Karpas-422 (cell line): ENCODE measurements around the gene RAPGEF4. TPM values are rescaled to one million over a fixed set of nuclear protein-coding genes. Genes with fewer than 3 reads are reported as not detected.

Source experiments
- DNase-seq: peaks from one replicate; pipeline ENCODE4 v3.0.0-alpha.2; 2015
- H2AFZ ChIP-seq: fragments of 200-600 bp; sonication (generic); 2 replicates; pipeline ENCODE4 v1.6.1; 2014; ENCODE audit warnings: antibody characterized with exemption, low read length, mixed read lengths
- H3K27ac ChIP-seq: fragments of 200-600 bp; sonication (generic); 2 replicates; pipeline ENCODE4 v1.5.1; 2014; ENCODE audit warnings: mild to moderate bottlenecking, low read length, moderate library complexity
- H3K27me3 ChIP-seq: fragments of 200-600 bp; sonication (generic); 2 replicates; pipeline ENCODE4 v1.6.1; 2014; ENCODE audit warnings: low read length, mixed read lengths
- H3K36me3 ChIP-seq: fragments of 200-600 bp; sonication (generic); 2 replicates; pipeline ENCODE4 v1.6.1; 2014; ENCODE audit warnings: low read length, mixed read lengths; ENCODE audit not compliant: insufficient read depth
- H3K4me1 ChIP-seq: fragments of 200-600 bp; sonication (generic); 2 replicates; pipeline ENCODE4 v1.6.1; 2014; ENCODE audit warnings: mild to moderate bottlenecking, low read length, mixed read lengths
- H3K4me2 ChIP-seq: fragments of 200-600 bp; sonication (generic); 2 replicates; pipeline ENCODE4 v1.6.1; 2014; ENCODE audit warnings: low read length, low read depth, mild to moderate bottlenecking; ENCODE audit not compliant: poor library complexity, severe bottlenecking
- H3K4me3 ChIP-seq: fragments of 200-600 bp; sonication (generic); 2 replicates; pipeline ENCODE4 v1.5.1; 2014; ENCODE audit warnings: mild to moderate bottlenecking, antibody characterized with exemption, low read length, mixed read lengths
- H3K79me2 ChIP-seq: fragments of 200-600 bp; sonication (generic); 2 replicates; pipeline ENCODE4 v1.6.1; 2014; ENCODE audit warnings: mild to moderate bottlenecking, low read length, mixed read lengths
- H3K9ac ChIP-seq: fragments of 200-600 bp; sonication (generic); 2 replicates; pipeline ENCODE4 v1.6.0; 2014; ENCODE audit warnings: low read length
- H3K9me2 ChIP-seq: fragments of 200-600 bp; sonication (generic), shearing (Covaris generic); replicated peaks from 2 replicates; pipeline ENCODE4 v1.6.0; 2014; ENCODE audit warnings: mild to moderate bottlenecking, low read length, moderate library complexity; ENCODE audit not compliant: insufficient read depth
- H3K9me3 ChIP-seq: fragments of 300-700, 200-600 bp; sonication (generic); 2 replicates; pipeline ENCODE4 v1.6.1; 2014; ENCODE audit warnings: low read length, mixed read lengths
- H4K20me1 ChIP-seq: fragments of 200-600 bp; sonication (generic); 2 replicates; pipeline ENCODE4 v1.6.1; 2014; ENCODE audit warnings: mild to moderate bottlenecking, antibody characterized with exemption, low read length, low read depth; ENCODE audit not compliant: insufficient read depth
- total RNA-seq: library from RNA; depleted of rRNA; stranded (reverse); fragments of >200 nt; shearing (Covaris generic); gene quantifications from 2 replicates; pipeline ENCODE4 v1.2.3, GENCODE V29; 2014; ENCODE audit warnings: low replicate concordance

Gene RAPGEF4
- total RNA-seq, 1 experiment from 2014 or later, result 0.97 TPM

DNA sequence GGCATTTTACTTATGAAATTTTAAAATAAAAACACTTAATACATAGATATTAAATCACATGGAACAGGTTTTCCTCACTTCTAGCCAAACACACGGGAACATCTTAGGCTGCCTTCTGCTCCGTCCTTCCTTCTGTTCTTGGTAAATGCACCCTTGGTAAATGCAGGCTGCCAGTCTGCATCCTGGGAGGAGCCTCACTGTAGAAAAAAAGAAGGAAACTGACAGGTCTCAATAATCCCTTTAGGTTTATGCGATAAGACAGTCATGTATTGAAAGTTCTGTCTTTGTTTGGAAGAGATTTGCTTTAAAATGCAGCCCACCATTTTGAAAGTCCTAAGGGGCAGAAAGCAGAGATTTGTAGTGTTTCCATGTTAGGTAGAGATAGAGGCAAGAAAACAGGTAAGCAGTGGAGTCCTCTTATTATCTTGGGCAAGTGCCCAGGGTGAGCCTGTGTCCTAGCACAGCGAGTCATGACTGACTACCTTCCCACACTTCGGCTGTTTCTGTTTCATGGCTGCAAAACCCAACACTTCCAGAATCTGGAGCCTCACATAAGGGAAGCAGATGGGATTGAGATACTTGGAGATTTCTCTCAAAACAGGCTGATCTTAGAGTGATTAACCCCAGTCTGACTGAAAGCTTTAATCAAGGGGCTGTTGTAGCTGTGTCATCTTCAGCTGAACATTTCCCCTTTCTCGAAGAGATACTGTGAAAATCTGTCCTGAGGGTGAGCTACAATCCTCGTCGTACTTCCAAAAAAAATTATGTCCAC is 208.6 kb downstream of the RAPGEF4 start:
- no peak overlapping the region for H3K27ac ChIP-seq

DNA sequence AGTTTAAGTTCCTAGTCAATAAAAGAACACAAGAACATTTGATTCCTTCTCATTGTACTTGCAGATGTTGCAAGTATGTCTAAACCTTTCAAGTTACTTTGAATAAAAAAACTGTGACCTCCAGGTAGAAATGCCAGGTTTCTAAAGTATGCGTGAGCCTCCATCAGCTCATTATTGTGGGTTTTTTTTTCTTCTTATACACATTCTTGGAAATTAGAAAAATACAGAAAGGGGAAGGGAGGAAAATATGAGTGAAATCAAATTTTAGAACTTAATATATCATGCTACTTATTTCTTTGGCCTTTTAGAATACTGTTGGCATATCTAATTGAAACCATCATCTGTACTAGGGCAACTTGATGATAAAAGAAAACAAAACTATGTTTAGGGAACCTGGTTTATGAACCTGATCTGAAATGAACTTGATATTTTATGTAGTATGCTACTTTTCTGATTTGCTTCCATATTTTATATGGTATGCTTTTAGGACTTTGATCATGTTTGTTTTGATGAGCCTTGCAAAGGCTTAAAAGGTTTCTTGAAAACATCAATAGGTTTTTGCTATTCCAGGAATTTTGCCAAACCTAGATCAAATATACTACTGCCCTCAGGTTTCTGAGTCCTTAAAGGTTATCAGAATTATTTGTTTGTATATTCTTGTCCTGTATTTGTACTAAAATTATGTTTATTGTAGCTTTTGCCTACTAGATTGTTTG is 209.3 kb downstream of the RAPGEF4 start:
- H3K27me3 ChIP-seq, result no peaks in the 10 kb centered on the region
- no peaks in the 10 kb centered on the region for H3K9me3 ChIP-seq
- no peak overlapping the region for H3K4me3 ChIP-seq
- H4K20me1 ChIP-seq, result no peaks in the 10 kb centered on the region
- no peak overlapping the region for H2AFZ ChIP-seq
- H3K4me2 ChIP-seq, result no peak overlapping the region
- DNase-seq, result no peak
- H3K4me1 ChIP-seq, result no peaks in the 10 kb centered on the region
- no peak overlapping the region for H3K9ac ChIP-seq
- no peaks in the 10 kb centered on the region for H3K9me2 ChIP-seq
- H3K27ac ChIP-seq, result no peak overlapping the region
- no peaks in the 10 kb centered on the region for H3K36me3 ChIP-seq
- no peaks in the 10 kb centered on the region for H3K79me2 ChIP-seq

More for the DNA sequence above, 208.6 kb downstream of the RAPGEF4 start:
- H2AFZ ChIP-seq, result no peak overlapping the region
- no peak for DNase-seq
- no peak overlapping the region for H3K9ac ChIP-seq
- H3K27me3 ChIP-seq, result no peaks in the 10 kb centered on the region
- H4K20me1 ChIP-seq, result no peaks in the 10 kb centered on the region
- no peak overlapping the region for H3K4me2 ChIP-seq
- no peaks in the 10 kb centered on the region for H3K9me3 ChIP-seq
- H3K79me2 ChIP-seq, result no peaks in the 10 kb centered on the region
- no peaks in the 10 kb centered on the region for H3K4me1 ChIP-seq
- no peaks in the 10 kb centered on the region for H3K9me2 ChIP-seq
- H3K36me3 ChIP-seq, result no peaks in the 10 kb centered on the region
- H3K4me3 ChIP-seq, result no peak overlapping the region

DNA sequence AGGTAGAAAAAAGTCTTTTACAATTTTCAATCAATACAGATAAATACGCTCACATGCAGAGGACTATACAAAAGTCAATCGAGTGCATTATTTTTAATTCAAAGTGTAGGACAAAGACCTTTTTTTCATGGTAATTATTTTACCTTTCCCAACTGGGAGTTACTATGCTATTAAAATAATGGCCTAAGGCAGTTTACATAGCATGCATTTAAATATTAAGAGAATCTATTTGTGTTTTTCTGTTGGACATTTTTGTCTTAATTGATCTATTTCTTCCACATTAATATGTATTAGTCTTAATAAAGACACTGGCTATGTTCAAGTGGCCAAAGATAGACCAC is 209.8 kb downstream of the RAPGEF4 start:
- no peak for DNase-seq
- Histone ChIP-seq H3K9me3 (no peaks in the 10 kb centered on the region), H3K27me3 (no peaks in the 10 kb centered on the region), H3K4me2 (no peak overlapping the region), H3K4me3 (no peak overlapping the region), H4K20me1 (no peaks in the 10 kb centered on the region), H3K9ac (no peak overlapping the region), H3K79me2 (no peaks in the 10 kb centered on the region), H3K4me1 (no peaks in the 10 kb centered on the region), H2AFZ (no peak overlapping the region), H3K27ac (no peak overlapping the region), H3K9me2 (no peaks in the 10 kb centered on the region), H3K36me3 (no peaks in the 10 kb centered on the region)

DNA sequence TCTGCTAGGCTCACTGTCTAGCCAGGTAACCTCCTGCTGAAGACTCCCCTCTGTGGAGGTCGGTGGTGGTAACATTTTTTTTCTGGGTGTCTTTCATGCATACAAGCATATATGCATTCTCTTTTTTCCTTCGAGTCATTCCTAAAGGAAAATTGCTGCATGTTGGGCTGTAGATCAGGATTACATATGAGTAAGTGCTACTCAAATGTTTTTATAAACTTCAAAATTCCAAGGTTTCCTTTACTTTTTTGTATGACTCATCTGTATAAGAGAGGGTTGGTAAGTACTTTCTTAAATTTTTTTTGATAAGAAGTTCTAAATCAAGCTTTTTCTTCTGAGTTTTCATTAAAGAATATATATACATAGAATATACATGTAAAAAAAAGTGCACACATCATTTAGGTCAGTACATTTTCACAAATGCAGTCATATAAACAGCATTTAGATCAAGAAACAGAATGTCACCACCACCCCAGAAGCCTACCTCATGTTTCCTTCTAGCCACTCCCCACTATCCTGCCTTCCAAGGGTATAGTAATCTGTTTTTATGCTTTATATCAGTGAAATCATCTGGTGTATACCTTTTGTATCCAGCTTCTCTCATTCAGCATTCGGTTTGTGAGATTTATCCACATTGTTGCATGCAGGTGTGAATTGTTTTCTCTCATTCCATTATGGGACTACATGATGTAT is 212.0 kb downstream of the RAPGEF4 start:
- Histone ChIP-seq H3K27me3 (no peaks in the 10 kb centered on the region), H4K20me1 (no peaks in the 10 kb centered on the region), H3K4me2 (no peak overlapping the region), H3K4me1 (no peaks in the 10 kb centered on the region), H3K27ac (no peak overlapping the region), H3K9me3 (no peaks in the 10 kb centered on the region), H3K79me2 (no peaks in the 10 kb centered on the region), H3K9ac (no peak overlapping the region), H2AFZ (no peak overlapping the region), H3K9me2 (no peaks in the 10 kb centered on the region), H3K36me3 (no peaks in the 10 kb centered on the region), H3K4me3 (no peak overlapping the region)
- DNase-seq, result no peak

DNA sequence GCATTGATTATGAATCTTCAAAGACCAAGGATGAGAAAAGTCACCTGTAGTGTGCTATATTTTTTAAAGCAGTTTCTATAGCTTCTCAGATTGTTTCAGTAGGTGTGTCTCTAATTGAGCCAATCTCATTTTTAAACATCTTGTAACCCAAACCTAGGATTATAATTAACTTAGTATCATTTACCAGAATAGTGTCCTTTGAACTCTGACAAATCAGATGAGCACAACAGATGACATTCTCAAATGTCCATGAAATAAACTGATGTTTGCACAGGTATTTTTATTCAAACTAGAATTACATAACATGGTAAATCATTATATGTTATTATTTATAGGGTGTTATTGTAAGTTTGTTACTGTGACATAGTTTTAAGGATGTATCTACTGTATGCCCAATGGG is 213.9 kb downstream of the RAPGEF4 start:
- H3K9ac ChIP-seq, result no peak overlapping the region
- no peak overlapping the region for H2AFZ ChIP-seq
- H3K79me2 ChIP-seq, result no peaks in the 10 kb centered on the region
- H3K9me2 ChIP-seq, result no peaks in the 10 kb centered on the region
- no peaks in the 10 kb centered on the region for H3K36me3 ChIP-seq
- DNase-seq, result no peak
- H3K27me3 ChIP-seq, result no peaks in the 10 kb centered on the region
- H3K27ac ChIP-seq, result no peak overlapping the region
- no peak overlapping the region for H3K4me2 ChIP-seq
- no peaks in the 10 kb centered on the region for H3K9me3 ChIP-seq
- no peaks in the 10 kb centered on the region for H4K20me1 ChIP-seq
- no peaks in the 10 kb centered on the region for H3K4me1 ChIP-seq
- no peak overlapping the region for H3K4me3 ChIP-seq

DNA sequence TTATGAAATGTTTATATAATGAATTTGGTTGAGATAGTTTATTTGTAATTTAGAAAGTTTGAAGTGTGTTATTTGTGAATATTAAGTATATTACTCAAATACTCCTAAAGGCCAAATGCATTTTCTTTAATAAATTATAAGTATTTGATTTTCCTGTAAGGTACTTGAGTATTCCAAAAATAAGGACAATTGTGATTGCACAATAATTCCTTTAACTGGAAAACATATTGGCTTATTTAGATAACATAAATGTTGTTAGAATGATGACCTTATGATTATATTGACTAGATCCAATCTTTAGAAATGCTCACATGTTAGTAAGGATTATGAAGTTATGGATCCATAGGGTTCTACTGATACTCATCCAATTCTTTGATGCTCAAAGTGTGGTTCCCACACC is 214.9 kb downstream of the RAPGEF4 start:
- Histone ChIP-seq H3K9me2 (no peaks in the 10 kb centered on the region), H3K4me3 (no peak overlapping the region), H3K9me3 (no peaks in the 10 kb centered on the region), H3K4me1 (no peaks in the 10 kb centered on the region), H3K36me3 (no peaks in the 10 kb centered on the region), H3K9ac (no peak overlapping the region), H2AFZ (no peak overlapping the region), H3K27me3 (no peaks in the 10 kb centered on the region), H3K27ac (no peak overlapping the region), H3K79me2 (no peaks in the 10 kb centered on the region), H3K4me2 (no peak overlapping the region), H4K20me1 (no peaks in the 10 kb centered on the region)
- no peak for DNase-seq

DNA sequence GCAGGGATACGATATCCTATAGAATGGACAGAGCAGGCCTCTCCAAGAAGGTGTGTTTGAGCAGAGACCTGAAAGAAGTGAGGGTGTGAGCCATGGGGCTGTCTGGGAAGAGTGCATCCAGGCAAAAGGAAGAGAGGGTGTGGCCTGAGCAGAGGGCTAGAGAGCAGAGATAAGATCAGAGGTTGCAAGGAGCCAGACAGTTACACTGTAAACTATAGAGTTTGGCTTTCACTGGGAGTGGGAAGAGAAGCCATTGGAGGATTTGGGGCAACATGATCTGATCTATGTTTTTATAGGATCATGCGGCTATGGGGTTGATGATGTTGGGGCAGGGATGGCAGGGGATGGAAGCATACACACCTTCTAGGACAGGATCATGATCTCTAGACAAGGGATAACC is 215.9 kb downstream of the RAPGEF4 start:
- Histone ChIP-seq H3K27me3 (no peaks in the 10 kb centered on the region), H3K79me2 (no peaks in the 10 kb centered on the region), H3K4me1 (no peaks in the 10 kb centered on the region), H3K36me3 (no peaks in the 10 kb centered on the region), H3K9me3 (no peaks in the 10 kb centered on the region), H3K4me3 (no peak overlapping the region), H4K20me1 (no peaks in the 10 kb centered on the region), H3K27ac (no peak overlapping the region), H3K9me2 (no peaks in the 10 kb centered on the region), H3K4me2 (no peak overlapping the region), H3K9ac (no peak overlapping the region), H2AFZ (no peak overlapping the region)
- DNase-seq, result no peak

DNA sequence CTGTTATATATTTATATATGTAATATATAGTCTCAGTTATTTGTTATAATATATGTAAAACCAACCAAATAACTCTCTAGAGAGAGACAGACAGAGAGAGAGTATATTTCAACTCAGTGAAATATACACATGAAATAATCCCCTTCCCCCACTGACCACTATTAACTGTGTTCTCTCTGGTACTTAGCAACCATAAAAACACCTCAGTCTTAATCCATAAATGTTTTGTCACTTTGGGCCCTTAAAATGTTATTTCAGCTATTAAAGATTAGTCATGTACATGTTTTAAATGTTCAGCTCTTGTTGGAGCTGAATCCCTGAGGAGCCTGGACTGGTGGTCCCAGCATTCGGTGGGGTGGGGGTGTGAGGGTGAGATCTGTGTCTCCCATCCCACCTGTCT is 217.8 kb downstream of the RAPGEF4 start:
- no peak overlapping the region for H3K4me2 ChIP-seq
- H4K20me1 ChIP-seq, result no peaks in the 10 kb centered on the region
- no peaks in the 10 kb centered on the region for H3K9me2 ChIP-seq
- no peaks in the 10 kb centered on the region for H3K9me3 ChIP-seq
- no peaks in the 10 kb centered on the region for H3K27me3 ChIP-seq
- H3K79me2 ChIP-seq, result no peaks in the 10 kb centered on the region
- H3K9ac ChIP-seq, result no peak overlapping the region
- no peak overlapping the region for H2AFZ ChIP-seq
- H3K4me1 ChIP-seq, result no peaks in the 10 kb centered on the region
- H3K4me3 ChIP-seq, result no peak overlapping the region
- no peak for DNase-seq
- no peak overlapping the region for H3K27ac ChIP-seq
- H3K36me3 ChIP-seq, result no peaks in the 10 kb centered on the region
